ENCODE results near the gene SLC37A3.

SLC37A3 gene

GRCh38 chr7:140384894-140385545, 13.3 kb downstream of the SLC37A3 start:
- no peak overlapping the region for H3K4me3 ChIP-seq (ENCODE audit: low read depth, low read length)
- TF ChIP-seq, protein P1, sequence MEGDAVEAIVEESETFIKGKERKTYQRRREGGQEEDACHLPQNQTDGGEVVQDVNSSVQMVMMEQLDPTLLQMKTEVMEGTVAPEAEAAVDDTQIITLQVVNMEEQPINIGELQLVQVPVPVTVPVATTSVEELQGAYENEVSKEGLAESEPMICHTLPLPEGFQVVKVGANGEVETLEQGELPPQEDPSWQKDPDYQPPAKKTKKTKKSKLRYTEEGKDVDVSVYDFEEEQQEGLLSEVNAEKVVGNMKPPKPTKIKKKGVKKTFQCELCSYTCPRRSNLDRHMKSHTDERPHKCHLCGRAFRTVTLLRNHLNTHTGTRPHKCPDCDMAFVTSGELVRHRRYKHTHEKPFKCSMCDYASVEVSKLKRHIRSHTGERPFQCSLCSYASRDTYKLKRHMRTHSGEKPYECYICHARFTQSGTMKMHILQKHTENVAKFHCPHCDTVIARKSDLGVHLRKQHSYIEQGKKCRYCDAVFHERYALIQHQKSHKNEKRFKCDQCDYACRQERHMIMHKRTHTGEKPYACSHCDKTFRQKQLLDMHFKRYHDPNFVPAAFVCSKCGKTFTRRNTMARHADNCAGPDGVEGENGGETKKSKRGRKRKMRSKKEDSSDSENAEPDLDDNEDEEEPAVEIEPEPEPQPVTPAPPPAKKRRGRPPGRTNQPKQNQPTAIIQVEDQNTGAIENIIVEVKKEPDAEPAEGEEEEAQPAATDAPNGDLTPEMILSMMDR (IDR thresholded peaks at IDR 0.05; ENCODE audit: borderline replicate concordance, insufficient read depth, low read depth, low read length), result no peak

DNA sequence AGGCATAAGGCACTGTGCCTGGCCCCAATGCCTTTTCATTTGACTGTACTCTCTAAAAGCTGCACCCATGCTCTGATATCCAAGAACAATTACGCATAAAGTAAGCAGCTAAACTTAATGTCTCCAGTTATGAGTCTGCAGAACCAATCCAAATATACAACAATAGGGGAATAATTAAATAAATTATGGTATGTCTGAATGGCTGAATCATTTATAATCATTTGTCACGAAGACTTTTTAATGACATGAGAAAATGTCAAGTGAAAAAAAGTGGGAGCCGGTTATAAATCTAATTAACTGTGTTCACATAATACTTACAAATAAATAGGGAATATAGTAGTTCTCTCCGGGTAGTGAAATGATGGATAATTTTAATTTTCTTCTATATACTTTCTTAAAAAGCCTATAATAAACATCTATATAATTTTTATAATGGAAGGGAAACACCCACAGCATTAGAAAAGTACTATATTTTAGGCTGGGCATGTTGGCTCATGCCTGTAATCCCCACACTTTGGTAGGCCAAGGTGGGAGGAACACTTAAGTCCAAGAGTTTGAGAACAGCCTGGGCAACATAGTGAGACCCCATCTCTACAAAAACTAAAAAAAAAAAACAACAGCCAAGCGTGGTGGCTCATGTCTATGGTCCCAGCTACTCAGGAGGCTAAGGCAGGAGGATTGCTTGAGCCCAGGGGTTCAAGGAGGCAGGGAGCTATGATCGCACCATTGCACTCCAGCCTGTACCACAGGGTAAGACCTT, 14.2 kb downstream of the SLC37A3 start:
- TF ChIP-seq, protein P1 (IDR thresholded peaks at IDR 0.05; ENCODE audit: borderline replicate concordance, insufficient read depth, low read depth, low read length), result no peak
- H3K4me3 ChIP-seq (ENCODE audit: low read depth, low read length), result no peak overlapping the region

- TF ChIP-seq, protein P1 (IDR thresholded peaks at IDR 0.05; ENCODE audit: borderline replicate concordance, insufficient read depth, low read depth, low read length), result no peak
- H3K4me3 ChIP-seq (ENCODE audit: low read depth, low read length), result no peak overlapping the region
Measured at GRCh38 chr7:140375892-140376730, 22.2 kb downstream of the SLC37A3 start.

DNA sequence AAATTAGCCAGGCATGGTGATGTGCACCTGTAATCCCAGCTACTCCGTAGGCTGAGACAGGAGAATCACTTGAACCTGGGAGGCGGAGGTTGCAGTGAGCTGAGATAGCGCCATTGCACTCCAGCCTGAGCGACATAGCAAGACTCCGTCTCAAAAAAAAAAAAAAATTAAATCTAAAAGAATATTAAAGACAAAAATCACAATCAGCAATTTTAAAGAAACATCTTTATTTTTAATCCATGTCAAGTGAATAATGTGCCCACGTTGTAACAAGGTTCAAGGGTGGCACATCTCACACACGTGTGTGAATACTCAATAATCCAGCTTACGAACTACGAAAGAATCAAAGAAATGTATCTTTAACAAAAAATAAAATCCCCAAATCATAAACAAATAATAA, 23.0 kb downstream of the SLC37A3 start:
- TF ChIP-seq, protein P1 (IDR thresholded peaks at IDR 0.05; ENCODE audit: borderline replicate concordance, insufficient read depth, low read depth, low read length), result no peak

DNA sequence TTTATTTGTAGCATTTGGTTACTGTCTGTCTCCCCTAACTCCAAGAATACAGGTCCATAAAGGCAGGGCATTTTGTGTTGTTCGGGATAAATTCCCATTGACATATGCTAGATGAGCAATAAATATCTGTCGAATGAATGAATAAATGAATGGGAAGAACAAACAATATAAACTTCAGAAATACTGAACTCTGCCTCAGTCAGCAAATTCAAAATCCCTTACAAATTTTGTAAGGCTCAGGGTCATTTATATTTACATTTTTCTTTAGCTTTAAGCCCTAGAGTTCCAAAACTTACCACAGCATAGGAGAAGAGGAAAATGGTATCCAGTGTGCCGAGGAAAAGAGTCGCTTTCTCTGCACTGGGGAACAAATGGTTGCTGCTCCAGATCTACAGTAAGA, 29.0 kb downstream of the SLC37A3 start:
- TF ChIP-seq, protein P1 (IDR thresholded peaks at IDR 0.05; ENCODE audit: borderline replicate concordance, insufficient read depth, low read depth, low read length), result no peak
- H3K4me3 ChIP-seq (ENCODE audit: low read depth, low read length), result no peak overlapping the region

More for the DNA sequence above, 23.0 kb downstream of the SLC37A3 start:
- H3K4me3 ChIP-seq (ENCODE audit: low read depth, low read length), result no peak overlapping the region

DNA sequence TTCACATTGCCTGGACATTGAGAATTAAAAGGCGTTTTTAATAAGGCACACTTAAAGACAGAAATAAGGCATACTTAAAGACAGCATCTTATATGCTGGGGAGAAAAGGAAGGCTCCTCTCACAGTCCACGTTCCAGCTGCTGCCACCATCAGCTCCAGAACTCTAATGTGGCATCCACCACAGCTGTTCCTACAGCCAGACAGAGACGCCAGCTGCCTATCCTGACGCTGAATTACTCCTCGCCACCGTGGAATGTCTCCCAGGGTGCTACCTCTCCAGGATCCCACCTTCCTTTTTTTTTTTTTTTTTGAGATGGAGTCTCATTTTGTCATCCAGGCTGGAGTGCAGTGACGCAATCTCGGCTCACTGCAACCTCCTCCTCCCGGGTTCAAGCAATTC, 30.8 kb downstream of the SLC37A3 start:
- H3K4me3 ChIP-seq (ENCODE audit: low read depth, low read length), result no peak overlapping the region
- TF ChIP-seq, protein P1 (IDR thresholded peaks at IDR 0.05; ENCODE audit: borderline replicate concordance, insufficient read depth, low read depth, low read length), result no peak
